ENCODE results near the gene CLEC3A. TPM values are rescaled to one million over a fixed set of nuclear protein-coding genes. Genes with fewer than 3 reads are reported as not detected.
"Not testable (repeated sequence)": the region's sequence is repeated elsewhere in the genome, so short reads cannot be mapped to it uniquely, and the experiment has no call there.

Gene CLEC3A
- not detected in 2 replicates for total RNA-seq
- polyA plus RNA-seq (2012) = not detected

- DNase-seq (ENCODE audit: low read depth) = no peak
These were observed at the start of gene CLEC3A for GRCh38 chr16:78022347-78023060. Gene CLEC3A (plus strand): TSS chr16:78022548. CDS start chr16:78022627, 79 bp downstream.

- peak; percentile 1 for DNase-seq (ENCODE audit: low read depth)
These were observed 47.5 kb upstream of the CLEC3A start for GRCh38 chr16:77974883-77975282.

GRCh38 chr16:77975942-77976341 is 46.4 kb upstream of the CLEC3A start:
- no peak for DNase-seq (ENCODE audit: low read depth)

GRCh38 chr16:77977339-77977738 is 45.0 kb upstream of the CLEC3A start:
- no peak for DNase-seq (ENCODE audit: low read depth)

GRCh38 chr16:77985111-77985510 is 37.2 kb upstream of the CLEC3A start:
- no peak for DNase-seq (ENCODE audit: low read depth)

- DNase-seq (ENCODE audit: low read depth) = no peak
These were observed 36.2 kb upstream of the CLEC3A start for GRCh38 chr16:77986011-77986740.

GRCh38 chr16:77987810-77988209 is 34.5 kb upstream of the CLEC3A start:
- DNase-seq (ENCODE audit: low read depth) = no peak

GRCh38 chr16:77989846-77990245 is 32.5 kb upstream of the CLEC3A start:
- DNase-seq (ENCODE audit: low read depth) = no peak

- DNase-seq (ENCODE audit: low read depth) = no peak
These were observed 30.6 kb upstream of the CLEC3A start for GRCh38 chr16:77991701-77992100.

- DNase-seq (ENCODE audit: low read depth) = not testable (repeated sequence)
These were observed 30.0 kb upstream of the CLEC3A start for GRCh38 chr16:77992381-77992780.

GRCh38 chr16:77993111-77993985 is 29.0 kb upstream of the CLEC3A start:
- peak; percentile 28 for DNase-seq (ENCODE audit: low read depth)

- no peak for DNase-seq (ENCODE audit: low read depth)
These were observed 26.4 kb upstream of the CLEC3A start for GRCh38 chr16:77995843-77996455.

GRCh38 chr16:77998350-77999023 is 23.9 kb upstream of the CLEC3A start:
- DNase-seq (ENCODE audit: low read depth) = no peak

GRCh38 chr16:78001451-78002025 is 20.8 kb upstream of the CLEC3A start:
- no peak for DNase-seq (ENCODE audit: low read depth)

GRCh38 chr16:78002915-78003538 is 19.3 kb upstream of the CLEC3A start:
- DNase-seq (ENCODE audit: low read depth) = peak; percentile 66

GRCh38 chr16:78004517-78004916 is 17.8 kb upstream of the CLEC3A start:
- DNase-seq (ENCODE audit: low read depth) = no peak

GRCh38 chr16:78005881-78006280 is 16.5 kb upstream of the CLEC3A start:
- DNase-seq (ENCODE audit: low read depth) = no peak

GRCh38 chr16:78007121-78007520 is 15.2 kb upstream of the CLEC3A start:
- no peak for DNase-seq (ENCODE audit: low read depth)

- DNase-seq (ENCODE audit: low read depth) = no peak
These were observed 1.8 kb downstream of the CLEC3A start for GRCh38 chr16:78024159-78024558.

GRCh38 chr16:78025631-78026030 is 3.3 kb downstream of the CLEC3A start:
- DNase-seq (ENCODE audit: low read depth) = no peak

All from myocyte (in vitro differentiated cells).